GM12873 (cell line): Measurements from ENCODE around the gene PCCB.

Experiments
- CTCF ChIP-seq: IDR thresholded peaks from 2 replicates; pipeline ENCODE4 v1.5.1; 2012; ENCODE audit warnings: low read depth, mild to moderate bottlenecking, moderate library complexity, low read length, control low read depth; ENCODE audit not compliant: insufficient read depth; ENCODE audit errors: missing control alignments

The PCCB gene

GRCh38 chr3:136346486-136346885 lies 96.3 kb downstream of the PCCB start:
- TF ChIP-seq CTCF = no peak

- TF ChIP-seq CTCF = no peak
Observed at GRCh38 chr3:136350132-136350531, 100.0 kb downstream of the PCCB start.

- no peak for TF ChIP-seq CTCF
Observed at GRCh38 chr3:136350557-136350956, 100.4 kb downstream of the PCCB start.

GRCh38 chr3:136351351-136351750 lies 101.2 kb downstream of the PCCB start:
- no peak for TF ChIP-seq CTCF

- TF ChIP-seq CTCF = no peak
Observed at GRCh38 chr3:136351905-136352304, 101.8 kb downstream of the PCCB start.

GRCh38 chr3:136353461-136353860 lies 103.3 kb downstream of the PCCB start:
- no peak for TF ChIP-seq CTCF

GRCh38 chr3:136366289-136366688 lies 116.1 kb downstream of the PCCB start:
- TF ChIP-seq CTCF = no peak
